ENCODE measurements around the gene AOC1. TPM values are rescaled to one million over a fixed set of nuclear protein-coding genes. Genes with fewer than 3 reads are reported as not detected.

The AOC1 gene
- total and polyA plus RNA-seq, 2 experiments from 2014 or later = not detected

DNA sequence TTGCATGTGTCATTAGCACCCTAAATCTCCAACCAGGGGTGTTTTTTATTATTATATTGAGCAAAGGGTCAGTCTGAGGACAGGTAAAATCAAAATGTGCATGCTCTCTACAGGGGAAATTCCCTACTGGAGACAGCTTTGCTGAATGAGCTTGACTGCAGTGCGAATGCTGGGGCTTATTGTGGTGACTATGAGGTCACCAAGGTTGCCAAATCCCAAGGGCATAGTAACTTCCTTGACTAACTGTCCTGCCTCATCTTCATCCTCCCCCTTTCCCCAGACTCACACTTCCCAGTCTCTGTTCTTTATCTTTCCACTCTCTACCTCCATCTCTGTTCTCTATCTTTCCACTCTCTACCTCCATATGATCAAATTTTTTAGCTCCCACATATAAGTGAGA lies 22.9 kb upstream of the AOC1 start:
- no peaks in the 10 kb centered on the region for H3K36me3 ChIP-seq (ENCODE audit: low read depth)
- WGBS, 2 experiments (ENCODE audit: low coverage in 1 of 2, low lambda C conversion rate in 2 of 2, missing lambda C conversion rate in 2 of 2) = 5 to 6% methylated on average over 1 of the region's 1 CpG
- H3K9me2 ChIP-seq (ENCODE audit: insufficient read depth) = no peaks in the 10 kb centered on the region
- no peaks in the 10 kb centered on the region for H3K79me2 ChIP-seq (ENCODE audit: insufficient read depth)
- no peak overlapping the region for H3K4me2 ChIP-seq (ENCODE audit: unreplicated experiment)
- H3F3A ChIP-seq (ENCODE audit: insufficient read depth) = no peaks in the 10 kb centered on the region
- no peak for DNase-seq
- H3K9me3 ChIP-seq (ENCODE audit: low read depth) = no peaks in the 10 kb centered on the region
- no peak overlapping the region for H2AFZ ChIP-seq
- H3K9ac ChIP-seq = no peak overlapping the region
- no peaks in the 10 kb centered on the region for H4K20me1 ChIP-seq (ENCODE audit: insufficient read depth)
- no peak overlapping the region for H3K27ac ChIP-seq
- H3K27me3 ChIP-seq (replicated peaks; ENCODE audit: insufficient read depth) = no peaks in the 10 kb centered on the region
- in situ Hi-C loops (cut with MboI) = no loop called here
- no peak overlapping the region for H3K4me3 ChIP-seq
- TF ChIP-seq EZH2 (IDR thresholded peaks at IDR 0.05; ENCODE audit: insufficient read depth, poor library complexity, severe bottlenecking) = no peak
- TF ChIP-seq EZH2phosphoT487 (IDR thresholded peaks at IDR 0.05; ENCODE audit: insufficient read depth, low read depth) = no peak
- no peaks in the 10 kb centered on the region for H3K4me1 ChIP-seq (ENCODE audit: insufficient read depth)

GRCh38 chr7:150830937-150831336 lies 21.4 kb upstream of the AOC1 start:
- Histone ChIP-seq H3K79me2 (ENCODE audit: insufficient read depth) (no peaks in the 10 kb centered on the region), H3K27ac (no peak overlapping the region), H4K20me1 (ENCODE audit: insufficient read depth) (no peaks in the 10 kb centered on the region), H3K9me3 (ENCODE audit: low read depth) (no peaks in the 10 kb centered on the region), H3K9ac (no peak overlapping the region), H3K4me1 (ENCODE audit: insufficient read depth) (no peaks in the 10 kb centered on the region), H3K36me3 (ENCODE audit: low read depth) (no peaks in the 10 kb centered on the region), H3K4me2 (ENCODE audit: unreplicated experiment) (no peak overlapping the region), H2AFZ (no peak overlapping the region), H3K4me3 (no peak overlapping the region), H3K27me3 (replicated peaks; ENCODE audit: insufficient read depth) (no peaks in the 10 kb centered on the region), H3F3A (ENCODE audit: insufficient read depth) (no peaks in the 10 kb centered on the region), H3K9me2 (ENCODE audit: insufficient read depth) (no peaks in the 10 kb centered on the region)
- WGBS, 2 experiments (ENCODE audit: low coverage in 1 of 2, low lambda C conversion rate in 2 of 2, missing lambda C conversion rate in 2 of 2) = 57 to 79% methylated on average over 1 of the region's 1 CpG
- DNase-seq = no peak
- TF ChIP-seq EZH2phosphoT487 (IDR thresholded peaks at IDR 0.05; ENCODE audit: insufficient read depth, low read depth) (no peak), EZH2 (IDR thresholded peaks at IDR 0.05; ENCODE audit: insufficient read depth, poor library complexity, severe bottlenecking) (no peak)
- in situ Hi-C loops (cut with MboI) = no loop called here

GRCh38 chr7:150831851-150832250 lies 20.5 kb upstream of the AOC1 start:
- Histone ChIP-seq H3K27me3 (replicated peaks; ENCODE audit: insufficient read depth) (no peaks in the 10 kb centered on the region), H3K36me3 (ENCODE audit: low read depth) (no peaks in the 10 kb centered on the region), H3K9ac (no peak overlapping the region), H3K4me3 (no peak overlapping the region), H3K9me2 (ENCODE audit: insufficient read depth) (no peaks in the 10 kb centered on the region), H3K9me3 (ENCODE audit: low read depth) (no peaks in the 10 kb centered on the region), H4K20me1 (ENCODE audit: insufficient read depth) (no peaks in the 10 kb centered on the region), H2AFZ (no peak overlapping the region), H3K79me2 (ENCODE audit: insufficient read depth) (no peaks in the 10 kb centered on the region), H3K27ac (no peak overlapping the region), H3K4me1 (ENCODE audit: insufficient read depth) (no peaks in the 10 kb centered on the region), H3F3A (ENCODE audit: insufficient read depth) (no peaks in the 10 kb centered on the region), H3K4me2 (ENCODE audit: unreplicated experiment) (no peak overlapping the region)
- TF ChIP-seq EZH2 (IDR thresholded peaks at IDR 0.05; ENCODE audit: insufficient read depth, poor library complexity, severe bottlenecking) = no peak
- TF ChIP-seq EZH2phosphoT487 (IDR thresholded peaks at IDR 0.05; ENCODE audit: insufficient read depth, low read depth) = no peak
- DNase-seq = no peak
- in situ Hi-C loops (cut with MboI) = no loop called here
- 37 to 42% methylated on average over 1 of the region's 1 CpG for WGBS, 2 experiments (ENCODE audit: low coverage in 1 of 2, low lambda C conversion rate in 2 of 2, missing lambda C conversion rate in 2 of 2)

GRCh38 chr7:150835019-150835418 lies 17.3 kb upstream of the AOC1 start:
- in situ Hi-C loops (cut with MboI) = no loop called here
- H3K27ac ChIP-seq = no peak overlapping the region
- no peaks in the 10 kb centered on the region for H4K20me1 ChIP-seq (ENCODE audit: insufficient read depth)
- H3K4me1 ChIP-seq (ENCODE audit: insufficient read depth) = no peaks in the 10 kb centered on the region
- H3F3A ChIP-seq (ENCODE audit: insufficient read depth) = no peaks in the 10 kb centered on the region
- H3K9me2 ChIP-seq (ENCODE audit: insufficient read depth) = no peaks in the 10 kb centered on the region
- no peak overlapping the region for H3K4me3 ChIP-seq
- no peak overlapping the region for H3K9ac ChIP-seq
- no peaks in the 10 kb centered on the region for H3K27me3 ChIP-seq (replicated peaks; ENCODE audit: insufficient read depth)
- no peak overlapping the region for H3K4me2 ChIP-seq (ENCODE audit: unreplicated experiment)
- no peaks in the 10 kb centered on the region for H3K79me2 ChIP-seq (ENCODE audit: insufficient read depth)
- H3K36me3 ChIP-seq (ENCODE audit: low read depth) = no peaks in the 10 kb centered on the region
- no peaks in the 10 kb centered on the region for H3K9me3 ChIP-seq (ENCODE audit: low read depth)
- no peak overlapping the region for H2AFZ ChIP-seq
- no peak for DNase-seq
- 58 to 65% methylated on average over 1 of the region's 1 CpG for WGBS, 2 experiments (ENCODE audit: low coverage in 1 of 2, low lambda C conversion rate in 2 of 2, missing lambda C conversion rate in 2 of 2)
- TF ChIP-seq EZH2phosphoT487 (IDR thresholded peaks at IDR 0.05; ENCODE audit: insufficient read depth, low read depth) (no peak), EZH2 (IDR thresholded peaks at IDR 0.05; ENCODE audit: insufficient read depth, poor library complexity, severe bottlenecking) (no peak)

- WGBS, 2 experiments (ENCODE audit: low coverage in 1 of 2, low lambda C conversion rate in 2 of 2, missing lambda C conversion rate in 2 of 2) = 11 to 15% methylated on average over 6 of the region's 6 CpGs
- H3K79me2 ChIP-seq (ENCODE audit: insufficient read depth) = no peaks in the 10 kb centered on the region
- H3K9me2 ChIP-seq (ENCODE audit: insufficient read depth) = no peaks in the 10 kb centered on the region
- no peak for TF ChIP-seq EZH2phosphoT487 (IDR thresholded peaks at IDR 0.05; ENCODE audit: insufficient read depth, low read depth)
- no peak for TF ChIP-seq EZH2 (IDR thresholded peaks at IDR 0.05; ENCODE audit: insufficient read depth, poor library complexity, severe bottlenecking)
- no peaks in the 10 kb centered on the region for H3K27me3 ChIP-seq (replicated peaks; ENCODE audit: insufficient read depth)
- H3K4me3 ChIP-seq = no peak overlapping the region
- no peak for DNase-seq
- H3F3A ChIP-seq (ENCODE audit: insufficient read depth) = no peaks in the 10 kb centered on the region
- H3K27ac ChIP-seq = no peak overlapping the region
- H3K4me2 ChIP-seq (ENCODE audit: unreplicated experiment) = no peak overlapping the region
- in situ Hi-C loops (cut with MboI) = no loop called here
- no peak overlapping the region for H3K9ac ChIP-seq
- H3K4me1 ChIP-seq (ENCODE audit: insufficient read depth) = no peaks in the 10 kb centered on the region
- H4K20me1 ChIP-seq (ENCODE audit: insufficient read depth) = no peaks in the 10 kb centered on the region
- H3K9me3 ChIP-seq (ENCODE audit: low read depth) = no peaks in the 10 kb centered on the region
- no peaks in the 10 kb centered on the region for H3K36me3 ChIP-seq (ENCODE audit: low read depth)
- no peak overlapping the region for H2AFZ ChIP-seq
These were observed 16.5 kb upstream of the AOC1 start for GRCh38 chr7:150835702-150836280.

Measured in GM23248 (cell line).